CD4-positive, alpha-beta T cell (primary cell): ENCODE results near the gene ASIC4. TPM values are rescaled to one million over a fixed set of nuclear protein-coding genes. Genes with fewer than 3 reads are reported as not detected.
A peak's percentile ranks its signal among the peaks of the same experiment; 100 is the strongest.

Experiments
- ATAC-seq: fragments of 200-7000 bp; cut with Tn5 transposase; one replicate; pipeline ENCODE4 v1.10.0; 2022; ENCODE audit warnings: mild to moderate bottlenecking; ENCODE audit not compliant: poor library complexity
- CTCF ChIA-PET: fragments of 350-600 bp; sonication (Branson Sonifier 250); formaldehyde crosslinking; loops from one replicate; lab custom pipeline; 2021; ENCODE audit warnings: antibody characterized with exemption, inconsistent platforms; lab: Charles Lee
- POLR2A ChIA-PET: fragments of 350-600 bp; sonication (Branson Sonifier 250); formaldehyde crosslinking; loops from one replicate; lab custom pipeline; 2021; ENCODE audit warnings: antibody characterized with exemption, inconsistent platforms; lab: Charles Lee
- DNase-seq, 14 experiments: peaks; one replicate each; pipeline ENCODE4 v3.0.0-alpha.2; 2013 to 2020; ENCODE audit warnings: mixed read lengths in 2 of 14
- H3K27ac ChIP-seq, 2 donors: one replicate each; pipeline versions ENCODE4 v1.5.1 to v1.7.0; 2013; ENCODE audit warnings: low read length in 2 of 2, low read depth in 1 of 2, mild to moderate bottlenecking in 1 of 2
- H3K27me3 ChIP-seq, 2 experiments: 1 replicate in 1 of 2; 2 replicates in 1 of 2; pipeline versions ENCODE4 v1.6.1 to v1.7.0; 2013; ENCODE audit warnings: low read length in 2 of 2, control low read depth in 1 of 2, mild to moderate bottlenecking in 1 of 2, moderate library complexity in 1 of 2; ENCODE audit not compliant: insufficient read depth in 2 of 2, control insufficient read depth in 1 of 2
- H3K36me3 ChIP-seq: one replicate; pipeline ENCODE4 v1.6.1; 2013; ENCODE audit warnings: low read length, control low read depth; ENCODE audit not compliant: insufficient read depth
- H3K4me1 ChIP-seq: one replicate; pipeline ENCODE4 v1.6.1; 2013; ENCODE audit warnings: low read length, control low read depth; ENCODE audit not compliant: insufficient read depth
- H3K4me3 ChIP-seq: one replicate; pipeline ENCODE4 v1.5.1; 2013; ENCODE audit warnings: mild to moderate bottlenecking, low read length, moderate library complexity
- H3K9me3 ChIP-seq, 2 experiments: 1 replicate in 1 of 2; 2 replicates in 1 of 2; pipeline versions ENCODE4 v1.6.1 to v1.7.0; 2013; ENCODE audit warnings: low read length in 2 of 2, mild to moderate bottlenecking in 2 of 2, control low read depth in 1 of 2, moderate library complexity in 1 of 2; ENCODE audit not compliant: control insufficient read depth in 1 of 2, insufficient read depth in 1 of 2
- H3K27ac Mint-ChIP-seq: one replicate; pipeline ENCODE4 v1.8.0; 2020; ENCODE audit warnings: mixed read lengths
- H3K27me3 Mint-ChIP-seq: one replicate; pipeline ENCODE4 v1.8.0; 2021; ENCODE audit warnings: mixed read lengths
- H3K36me3 Mint-ChIP-seq: one replicate; pipeline ENCODE4 v1.8.0; 2021; ENCODE audit warnings: low read depth, mixed read lengths
- H3K4me1 Mint-ChIP-seq: one replicate; pipeline ENCODE4 v1.8.0; 2021; ENCODE audit warnings: low read depth, mixed read lengths
- H3K4me3 Mint-ChIP-seq: one replicate; pipeline ENCODE4 v1.8.0; 2020; ENCODE audit warnings: mild to moderate bottlenecking, mixed read lengths
- H3K9me3 Mint-ChIP-seq: one replicate; pipeline ENCODE4 v1.8.0; 2020; ENCODE audit warnings: mixed read lengths
- intact Hi-C, 2 experiments: fragments of 100-400 bp; cut with DNase I in 1 of 2; cut with micrococcal nuclease in 1 of 2; formaldehyde crosslinking; loops; one replicate each; pipeline versions ENCODE4 v1.15.1 to v1.9.0; 2023 to 2025; cut with DNase I, micrococcal nuclease
- total RNA-seq, 174 experiments: library from RNA in 2 of 174; stranded (reverse) in 2 of 174; gene quantifications; one replicate each; pipeline ENCODE4 v1.2.3 and lab custom pipeline; 2021 to 2026
- TF ChIP-seq, protein P1 (sequence below): fragments of 200-600 bp; IDR thresholded peaks from one replicate; pipeline ENCODE4 v1.8.0; 2022; ENCODE audit warnings: antibody characterized with exemption, mild to moderate bottlenecking

The ASIC4 gene
- total RNA-seq, 2 experiments from 2014 or later = 0.08 to 0.17 TPM

DNA sequence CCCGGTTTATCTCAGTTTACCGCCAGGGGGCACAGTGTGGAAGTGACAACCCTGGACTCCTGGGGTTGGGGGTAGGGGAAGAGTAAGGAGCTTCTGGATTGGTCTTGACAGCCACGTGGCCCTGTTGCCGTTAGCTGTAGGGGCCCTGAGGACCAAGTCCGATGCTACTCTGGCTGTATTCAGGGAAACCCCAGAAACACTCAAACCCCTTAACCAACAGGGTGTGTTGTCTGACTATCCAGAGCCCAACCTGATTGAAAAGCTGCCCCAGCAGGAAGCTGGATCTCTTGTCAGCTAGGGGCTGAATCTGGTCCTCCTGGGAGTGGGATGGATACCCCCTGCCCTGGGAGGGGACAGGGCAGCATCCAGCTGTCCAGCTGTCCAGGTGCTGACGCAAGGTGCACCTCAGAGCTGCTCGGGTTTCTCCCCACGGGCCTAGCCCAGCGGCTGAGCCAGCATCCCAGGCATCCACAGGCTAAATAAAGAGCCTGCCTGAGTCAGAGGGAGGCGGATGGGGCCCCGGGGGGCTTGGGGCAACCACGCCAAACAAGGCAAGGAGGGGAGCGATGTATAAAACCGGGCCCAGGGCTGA lies 18.7 kb upstream of the ASIC4 start:
- Mint-ChIP-seq H3K4me3 (no peak overlapping the region), H3K4me1 (peaks cover 37% of the 10 kb centered on the region), H3K36me3 (peaks cover 13% of the 10 kb centered on the region), H3K27me3 (peaks cover 71% of the 10 kb centered on the region), H3K27ac (no peak overlapping the region), H3K9me3 (no peaks in the 10 kb centered on the region)
- Histone ChIP-seq H3K4me3 (no peak overlapping the region), H3K36me3 (no peaks in the 10 kb centered on the region), H3K27ac (no peak overlapping the region), H3K27me3 (peaks cover 56 to 58% of the 10 kb centered on the region in 2 experiments), H3K4me1 (peaks cover 44% of the 10 kb centered on the region), H3K9me3 (peaks cover 0 to 11% of the 10 kb centered on the region in 2 experiments)
- ATAC-seq (no peak), DNase-seq (peak in 13 of 14 experiments; percentile 17 to 76 (median 32))
- ChIA-PET CTCF (interaction anchor here (0.8 to 3.2 kb wide), 3 partner anchors 14 to 61 kb away, joined by 3 to 29 read pairs (median 11); no protein-coding TSS in a partner anchor), POLR2A (interaction anchor here (1.0 kb wide), 1 partner anchor 11 kb away, joined by 3 read pairs; no protein-coding TSS in a partner anchor)
- intact Hi-C loops = loop anchor here (1.0 kb wide), 1 partner anchor 35 kb away; no protein-coding TSS in a partner anchor
- TF ChIP-seq, protein P1, sequence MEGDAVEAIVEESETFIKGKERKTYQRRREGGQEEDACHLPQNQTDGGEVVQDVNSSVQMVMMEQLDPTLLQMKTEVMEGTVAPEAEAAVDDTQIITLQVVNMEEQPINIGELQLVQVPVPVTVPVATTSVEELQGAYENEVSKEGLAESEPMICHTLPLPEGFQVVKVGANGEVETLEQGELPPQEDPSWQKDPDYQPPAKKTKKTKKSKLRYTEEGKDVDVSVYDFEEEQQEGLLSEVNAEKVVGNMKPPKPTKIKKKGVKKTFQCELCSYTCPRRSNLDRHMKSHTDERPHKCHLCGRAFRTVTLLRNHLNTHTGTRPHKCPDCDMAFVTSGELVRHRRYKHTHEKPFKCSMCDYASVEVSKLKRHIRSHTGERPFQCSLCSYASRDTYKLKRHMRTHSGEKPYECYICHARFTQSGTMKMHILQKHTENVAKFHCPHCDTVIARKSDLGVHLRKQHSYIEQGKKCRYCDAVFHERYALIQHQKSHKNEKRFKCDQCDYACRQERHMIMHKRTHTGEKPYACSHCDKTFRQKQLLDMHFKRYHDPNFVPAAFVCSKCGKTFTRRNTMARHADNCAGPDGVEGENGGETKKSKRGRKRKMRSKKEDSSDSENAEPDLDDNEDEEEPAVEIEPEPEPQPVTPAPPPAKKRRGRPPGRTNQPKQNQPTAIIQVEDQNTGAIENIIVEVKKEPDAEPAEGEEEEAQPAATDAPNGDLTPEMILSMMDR = peak; percentile 49

DNA sequence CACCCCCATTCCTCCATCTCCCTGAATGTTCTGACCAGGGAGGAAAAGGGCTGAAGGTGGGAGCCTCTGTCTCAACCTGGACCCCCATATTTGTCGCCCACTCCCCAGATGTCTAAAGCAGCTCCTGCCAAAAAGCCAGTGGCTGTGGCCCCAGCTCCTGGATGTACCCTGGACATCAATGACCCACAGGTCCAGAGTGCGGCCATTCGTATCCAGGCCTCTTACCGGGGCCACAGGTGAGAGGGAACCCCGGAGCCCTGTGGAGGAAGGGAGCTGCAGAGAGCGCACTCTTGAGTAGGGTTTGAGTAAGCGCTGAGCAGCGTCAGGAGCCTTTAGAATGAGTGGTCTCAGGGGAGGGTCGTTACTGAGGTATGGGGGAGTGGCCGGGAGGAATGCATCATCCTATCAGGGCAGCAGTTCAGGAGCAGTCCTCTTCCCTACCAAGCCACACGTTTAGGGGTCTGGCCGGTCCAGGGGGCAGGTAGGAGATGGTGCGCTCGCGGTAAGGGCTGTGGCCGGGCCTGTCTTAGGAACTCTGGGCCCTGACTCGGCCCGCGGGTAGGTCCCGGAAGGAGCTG lies 17.9 kb upstream of the ASIC4 start:
- TF ChIP-seq, protein P1 = no peak
- H3K9me3 Mint-ChIP-seq = no peaks in the 10 kb centered on the region
- no peak for DNase-seq
- peaks cover 13% of the 10 kb centered on the region for H3K36me3 Mint-ChIP-seq
- peaks cover 37% of the 10 kb centered on the region for H3K4me1 Mint-ChIP-seq
- peaks cover 56 to 58% of the 10 kb centered on the region in 2 experiments for H3K27me3 ChIP-seq
- H3K4me3 Mint-ChIP-seq = peak overlapping the region; percentile 72
- intact Hi-C loops = no loop called here
- H3K9me3 ChIP-seq = peaks cover 0 to 11% of the 10 kb centered on the region in 2 experiments
- ATAC-seq = no peak
- H3K27me3 Mint-ChIP-seq = peaks cover 66% of the 10 kb centered on the region
- no peak overlapping the region for H3K27ac ChIP-seq
- H3K36me3 ChIP-seq = no peaks in the 10 kb centered on the region
- POLR2A ChIA-PET = interaction anchor here (0.7 to 1.1 kb wide), 4 partner anchors 12 to 267 kb away, joined by 3 read pairs; partner anchors contain the start of genes ANKZF1 and ATG9A
- H3K4me3 ChIP-seq = no peak overlapping the region
- peaks cover 44% of the 10 kb centered on the region for H3K4me1 ChIP-seq
- CTCF ChIA-PET = interaction anchor here (1.0 to 3.2 kb wide), 5 partner anchors 13 to 201 kb away, joined by 3 to 29 read pairs (median 3); partner anchors contain the start of gene DNPEP
- no peak overlapping the region for H3K27ac Mint-ChIP-seq

DNA sequence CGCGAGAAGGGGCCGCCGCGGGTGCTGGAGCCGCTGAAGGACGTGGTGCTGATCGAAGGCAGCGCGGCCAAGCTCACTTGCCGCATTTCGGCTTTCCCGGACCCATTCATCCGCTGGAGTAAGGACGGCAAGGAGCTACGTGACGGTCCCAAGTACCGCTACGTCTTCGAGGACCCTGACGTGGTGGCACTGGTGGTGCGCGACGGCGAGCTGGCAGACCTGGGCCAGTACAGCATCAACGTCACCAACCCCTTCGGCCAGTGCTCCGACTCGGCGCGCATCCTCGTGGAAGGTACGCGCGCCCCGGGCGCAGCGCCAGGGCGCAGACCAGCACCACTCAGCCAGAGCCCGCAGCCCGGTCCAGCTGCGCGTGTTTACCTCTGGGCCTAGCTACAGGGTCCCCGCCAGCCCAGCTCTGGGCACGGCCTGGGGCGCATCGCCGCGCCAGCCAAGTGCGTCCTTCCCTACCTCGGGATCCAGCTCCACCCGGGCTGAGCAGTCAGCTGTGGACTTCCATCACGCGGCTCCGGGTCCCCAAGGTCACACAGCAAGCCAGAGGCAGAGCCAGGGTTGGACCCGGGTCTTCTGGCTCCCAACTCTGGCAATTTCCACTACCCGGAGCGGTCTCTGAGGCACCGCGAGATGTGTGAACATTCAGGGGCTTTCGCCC lies 17.3 kb upstream of the ASIC4 start:
- Histone ChIP-seq H3K27ac (no peak overlapping the region), H3K4me1 (peaks cover 44% of the 10 kb centered on the region), H3K4me3 (peak overlapping the region; percentile 91), H3K9me3 (peaks cover 0 to 11% of the 10 kb centered on the region in 2 experiments), H3K36me3 (no peaks in the 10 kb centered on the region), H3K27me3 (peaks cover 53 to 56% of the 10 kb centered on the region in 2 experiments)
- peaks cover 37% of the 10 kb centered on the region for H3K4me1 Mint-ChIP-seq
- ChIA-PET POLR2A (interaction anchor here (0.7 to 1.5 kb wide), 4 partner anchors 33 to 268 kb away, joined by 3 to 4 read pairs (median 3); partner anchors contain the start of genes ANKZF1, ATG9A and SPEG), CTCF (interaction anchor here (1.0 to 3.2 kb wide), 5 partner anchors 13 to 202 kb away, joined by 3 to 29 read pairs (median 3); partner anchors contain the start of gene DNPEP)
- peak overlapping the region; percentile 93 for H3K4me3 Mint-ChIP-seq
- DNase-seq (peak in 2 of 14 experiments; percentile 33 to 35), ATAC-seq (no peak)
- intact Hi-C loops = no loop called here
- TF ChIP-seq, protein P1 = no peak
- no peaks in the 10 kb centered on the region for H3K9me3 Mint-ChIP-seq
- peaks cover 13% of the 10 kb centered on the region for H3K36me3 Mint-ChIP-seq
- peaks cover 62% of the 10 kb centered on the region for H3K27me3 Mint-ChIP-seq
- H3K27ac Mint-ChIP-seq = no peak overlapping the region
